GM18867 (cell line): Measurements from ENCODE around the gene GNAQ.
A peak's percentile ranks its signal among the peaks of the same experiment; 100 is the strongest.

ENCODE experiments used
- ATAC-seq: cut with Tn5 transposase; IDR thresholded peaks from one replicate; pipeline ENCODE4 v1.9.1; 2021; ENCODE audit warnings: mild to moderate bottlenecking, moderate library complexity; ENCODE audit not compliant: unreplicated experiment

Gene GNAQ

DNA sequence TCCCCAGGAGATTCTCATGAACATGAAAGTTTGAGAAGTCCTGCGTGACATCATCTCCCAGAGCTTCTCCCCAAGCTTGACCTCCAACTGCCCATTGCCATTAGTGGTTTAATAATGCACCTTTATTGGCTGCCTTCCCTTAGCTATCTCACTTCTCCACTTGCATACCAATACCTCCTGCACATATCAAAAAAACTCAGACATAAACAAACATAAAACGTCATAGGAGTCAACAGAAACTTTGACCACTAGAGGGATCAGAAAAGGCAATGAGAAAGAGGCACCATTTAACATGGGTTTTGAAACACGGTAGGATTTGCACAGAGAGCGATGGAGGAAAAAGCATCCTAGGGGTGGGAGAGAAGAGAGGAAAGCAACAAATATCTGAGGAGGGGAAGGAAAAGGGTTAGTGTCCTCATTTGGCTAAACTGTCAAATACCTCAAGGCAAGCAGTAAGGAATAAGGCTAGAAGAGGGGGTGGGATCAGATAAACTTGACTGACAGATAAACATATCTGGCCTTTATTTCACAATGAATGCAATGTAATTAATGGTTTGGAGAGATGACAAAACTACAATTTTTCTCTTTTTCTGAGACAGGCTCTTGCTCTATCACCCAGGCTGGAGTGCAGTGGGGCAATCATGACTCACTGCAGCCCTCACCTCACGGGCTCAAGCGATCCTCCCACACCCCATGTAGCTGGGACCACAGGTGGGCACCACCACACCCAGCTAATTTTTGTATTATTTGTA is 27.0 kb downstream of the GNAQ start:
- no peak for ATAC-seq

DNA sequence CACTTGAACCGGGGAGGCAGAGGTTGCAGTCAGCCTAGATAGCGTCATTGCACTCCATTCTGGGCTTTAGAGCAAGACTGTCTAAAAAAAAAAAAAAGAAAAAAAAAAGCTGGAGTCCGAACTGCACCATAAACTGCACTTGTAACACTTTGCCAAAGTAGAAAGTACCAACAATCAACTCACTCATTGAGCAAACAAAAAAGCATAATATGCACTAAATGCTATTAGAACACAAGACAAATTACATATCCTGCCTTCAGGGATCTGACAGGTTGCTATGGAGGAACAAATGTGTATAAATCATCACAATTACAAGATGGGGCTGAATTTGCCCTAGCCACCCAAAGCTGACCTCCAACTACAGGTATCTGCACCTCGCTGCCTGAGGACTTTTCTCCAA is 27.9 kb downstream of the GNAQ start:
- no peak for ATAC-seq

DNA sequence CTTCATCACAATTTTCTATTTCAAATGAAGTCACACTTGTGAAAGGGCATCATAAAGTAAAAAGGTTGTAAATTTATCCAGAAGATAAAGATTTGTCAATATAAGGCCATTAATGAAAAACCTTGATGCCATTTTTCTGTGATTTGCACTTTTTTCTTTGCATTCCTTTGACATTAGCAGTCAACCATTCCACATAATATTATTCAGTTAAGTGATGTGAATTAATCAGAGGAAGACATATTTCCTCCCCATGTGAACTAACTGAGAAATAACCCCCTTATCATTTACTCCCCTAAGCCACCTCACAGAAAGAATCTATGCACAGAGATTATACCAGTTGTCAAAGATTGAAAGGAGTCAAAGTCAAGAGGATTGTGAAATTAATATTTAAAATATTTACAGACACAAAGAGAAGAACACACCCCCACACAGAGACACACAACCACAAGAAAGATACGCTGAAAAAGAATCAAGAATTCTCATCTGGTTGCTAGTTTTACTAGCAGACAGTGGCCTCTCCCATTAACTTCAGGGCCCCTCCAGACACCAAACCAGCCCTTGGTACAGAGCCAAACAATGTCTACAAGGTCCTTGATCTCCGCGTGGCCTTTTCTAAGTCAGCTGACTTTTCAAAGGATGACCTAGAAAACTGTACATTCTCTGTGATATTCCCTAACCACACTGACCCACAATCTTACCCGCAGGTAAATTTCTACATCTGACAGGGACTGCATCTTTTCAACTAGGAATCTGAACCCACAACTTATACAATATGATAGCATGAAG is 29.5 kb downstream of the GNAQ start:
- ATAC-seq: no peak

DNA sequence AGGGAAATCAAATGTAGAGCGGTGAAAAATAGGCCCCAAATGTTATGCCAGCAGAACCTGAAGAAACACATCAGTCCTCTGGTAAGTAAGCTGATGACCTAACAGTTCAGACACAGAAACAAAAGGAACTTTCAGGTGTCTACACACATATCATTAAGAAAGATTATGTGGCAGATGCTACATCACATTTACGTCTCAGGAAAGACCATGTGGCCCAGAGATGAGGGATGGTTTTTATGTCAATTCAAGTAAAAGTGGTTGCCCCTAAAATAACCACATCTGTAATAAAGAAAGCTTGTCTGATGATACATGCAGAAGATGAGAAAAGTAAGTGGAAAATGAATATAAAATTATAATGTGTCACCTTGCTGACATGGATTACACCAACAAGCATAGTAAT is 31.4 kb downstream of the GNAQ start:
- no peak for ATAC-seq

DNA sequence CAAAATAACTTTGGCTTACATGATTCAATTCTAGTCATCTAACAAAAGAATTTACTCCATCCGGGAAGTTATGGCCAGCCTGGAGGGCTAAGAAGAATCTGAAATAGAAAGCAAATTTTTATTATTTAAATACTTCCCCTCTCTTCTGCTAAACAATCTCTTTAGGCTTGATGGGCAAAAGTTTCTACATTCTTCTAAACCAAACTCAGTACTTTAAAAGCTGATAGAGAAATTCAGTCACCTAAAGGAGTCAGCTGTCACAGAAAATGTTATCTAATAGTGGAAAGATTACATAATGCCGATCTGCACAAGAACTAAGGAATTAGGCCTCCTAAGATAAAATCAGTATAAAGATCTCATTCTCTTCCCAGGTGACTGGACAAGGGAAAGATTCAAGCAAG is 32.4 kb downstream of the GNAQ start:
- no peak for ATAC-seq

DNA sequence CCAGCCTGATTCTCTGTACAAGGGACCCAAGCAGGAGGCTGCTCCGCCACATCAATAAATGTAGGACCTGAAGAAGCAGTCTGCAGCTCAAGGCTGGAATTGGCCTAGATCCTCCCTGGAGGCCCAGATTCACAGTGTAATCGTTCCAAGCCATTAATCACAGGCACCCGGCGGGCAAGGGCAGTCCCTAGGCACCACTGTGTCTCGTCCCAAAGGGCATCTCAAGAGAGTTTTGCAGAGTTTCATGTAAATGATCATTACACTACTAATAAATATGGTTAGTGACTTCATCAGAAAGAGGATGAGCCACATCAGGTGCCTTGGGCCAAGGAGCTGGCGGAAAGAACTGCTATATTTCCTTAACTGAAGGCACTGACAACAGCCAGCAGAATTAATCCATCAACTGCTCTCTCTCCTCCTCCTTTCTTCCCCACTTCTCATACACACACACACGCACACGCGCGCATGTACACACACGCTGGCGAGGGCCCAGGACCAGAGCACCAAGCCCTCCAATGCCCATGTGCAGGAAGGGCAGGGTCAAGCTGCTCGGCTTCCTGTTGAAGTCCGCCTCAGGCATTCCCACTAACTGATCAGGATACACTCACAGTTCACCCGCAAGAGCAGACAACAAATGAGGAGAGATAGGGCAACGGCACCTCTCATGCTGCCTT is 33.9 kb downstream of the GNAQ start:
- no peak for ATAC-seq

DNA sequence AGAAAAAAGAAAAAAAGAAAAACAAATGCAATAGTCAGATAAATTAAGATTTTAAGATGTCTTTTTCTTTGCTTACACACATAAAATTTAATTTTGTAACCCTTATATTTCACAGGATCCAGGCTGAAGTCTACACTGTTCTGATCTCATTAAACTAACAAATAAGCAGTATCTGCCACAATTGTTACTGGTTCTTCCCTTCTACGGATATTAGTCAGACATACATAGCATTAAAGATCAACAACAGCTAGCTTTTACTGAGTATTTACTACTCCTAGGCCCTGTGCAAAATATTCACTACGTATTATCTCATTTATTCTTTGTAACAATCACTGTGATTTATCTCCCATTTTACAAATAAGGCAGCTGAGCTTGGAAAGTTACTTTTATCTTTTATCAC is 34.9 kb downstream of the GNAQ start:
- ATAC-seq: no peak

- ATAC-seq: no peak
Observed at GRCh38 chr9:77991191-77991590, 40.4 kb downstream of the GNAQ start.

DNA sequence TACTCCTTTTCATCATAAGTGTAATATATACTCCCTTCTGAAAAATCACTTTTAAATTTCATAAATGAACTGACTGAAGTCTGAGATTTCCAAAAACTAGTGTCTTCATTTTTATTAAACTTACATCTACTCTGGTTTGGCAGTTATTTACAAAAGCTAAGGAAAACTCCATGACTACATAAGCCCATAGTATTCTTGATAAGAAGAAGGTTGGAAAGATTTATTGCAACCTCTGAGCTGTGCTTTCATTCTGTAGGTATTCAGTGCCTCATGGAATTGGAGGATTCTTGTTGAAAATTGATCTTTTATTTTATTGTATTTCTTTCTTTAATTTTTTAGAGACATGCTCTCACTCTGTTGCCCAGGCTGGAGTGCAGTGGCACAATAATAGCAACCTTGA is 41.7 kb downstream of the GNAQ start:
- ATAC-seq: no peak

- ATAC-seq: no peak
Observed at GRCh38 chr9:77989458-77989857, 42.2 kb downstream of the GNAQ start.

DNA sequence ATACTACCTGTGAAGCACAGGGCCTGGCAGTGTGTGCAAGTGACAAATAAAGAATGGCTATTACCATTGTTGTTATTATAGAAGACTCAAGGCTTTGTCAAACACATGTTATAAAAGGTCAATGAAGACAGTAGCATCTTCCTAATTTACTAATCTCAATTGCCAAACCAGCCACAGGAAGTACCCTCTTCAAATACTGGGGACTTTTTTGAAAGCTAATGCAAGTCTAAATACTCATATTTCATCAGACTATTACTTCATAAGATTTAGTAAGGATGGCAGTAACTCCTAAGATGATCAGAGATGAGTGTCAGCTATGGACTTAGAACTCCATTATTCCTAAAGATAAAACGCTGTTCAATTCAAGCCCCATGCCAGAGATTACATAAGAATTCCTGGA is 43.0 kb downstream of the GNAQ start:
- no peak for ATAC-seq

GRCh38 chr9:77987880-77988525 is 43.6 kb downstream of the GNAQ start:
- no peak for ATAC-seq

DNA sequence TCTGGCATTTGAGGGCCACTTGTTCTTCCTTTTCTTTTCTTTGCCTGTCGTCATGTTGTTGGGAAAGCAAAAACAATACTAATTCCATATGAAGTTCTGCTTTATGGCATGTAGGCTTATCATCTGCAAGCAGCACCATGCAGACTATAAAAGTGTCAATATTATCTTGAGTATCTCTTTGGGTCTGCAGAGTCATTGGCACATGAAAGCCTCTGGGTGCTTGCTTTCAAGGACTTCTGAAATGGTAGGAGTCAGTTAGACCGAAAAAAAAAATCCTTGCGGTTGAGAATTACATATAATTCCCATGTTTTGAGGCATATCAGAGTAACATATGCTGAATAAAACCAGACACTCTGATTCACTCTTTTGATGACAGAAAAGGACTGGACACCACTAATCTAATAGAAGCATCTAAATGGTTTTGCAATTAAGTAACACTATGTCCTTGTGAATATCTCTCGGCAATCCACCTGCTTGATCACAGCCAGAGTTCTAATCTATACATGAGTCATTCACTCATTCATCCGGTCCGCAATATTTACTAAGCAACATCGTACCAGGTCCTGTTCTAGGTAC is 44.4 kb downstream of the GNAQ start:
- ATAC-seq: no peak

- no peak for ATAC-seq
Observed at GRCh38 chr9:77985996-77986395, 45.6 kb downstream of the GNAQ start.

DNA sequence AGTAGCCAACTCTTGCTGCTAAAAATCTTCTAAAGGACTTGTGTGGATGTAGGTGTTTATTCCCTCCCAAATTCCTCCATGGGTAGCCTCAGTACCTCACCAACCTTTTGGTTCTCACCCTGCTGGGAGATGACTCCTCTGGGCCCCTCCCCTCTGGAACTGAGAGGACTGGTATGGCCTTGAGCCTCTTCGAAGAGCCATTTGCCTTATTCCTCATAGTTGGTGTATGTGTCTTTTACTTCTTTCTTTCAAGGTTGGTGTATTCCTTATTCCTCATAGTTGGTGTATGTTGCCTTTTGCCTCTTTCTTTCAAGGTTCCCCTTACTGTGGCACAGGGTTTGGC is 48.3 kb downstream of the GNAQ start:
- ATAC-seq: no peak

DNA sequence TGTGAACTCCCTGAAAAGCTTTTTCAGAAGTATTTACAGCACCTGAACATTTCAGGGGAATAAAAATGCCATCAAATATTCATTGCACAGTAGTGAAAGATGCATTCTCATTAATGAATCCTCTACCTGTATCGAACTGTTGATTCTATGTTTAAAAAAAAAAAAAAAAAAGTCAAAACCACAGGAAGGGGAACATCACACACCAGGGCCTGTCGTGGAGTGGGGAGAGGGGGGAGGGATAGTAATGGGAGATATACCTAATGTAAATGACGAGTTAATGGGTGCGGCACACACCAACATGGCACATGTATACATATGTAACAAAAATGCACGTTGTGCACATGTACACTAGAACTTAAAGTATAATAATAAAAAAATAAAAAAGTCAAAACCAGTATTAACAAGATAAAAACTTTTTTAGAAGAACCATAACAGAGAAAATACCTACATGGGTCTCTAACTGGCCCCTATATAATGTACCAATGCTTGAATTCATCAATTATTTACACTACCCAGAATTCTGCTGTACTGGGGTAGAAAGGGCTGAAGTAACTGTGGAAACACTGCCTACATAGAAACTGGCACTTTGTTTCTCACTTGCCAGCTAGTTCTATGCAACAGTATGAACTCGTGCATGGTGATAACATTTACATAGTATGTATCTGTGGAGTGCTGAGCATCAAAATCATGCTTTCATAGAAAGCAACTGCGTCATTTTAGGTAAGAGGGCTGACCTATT is 48.9 kb downstream of the GNAQ start:
- no peak for ATAC-seq

DNA sequence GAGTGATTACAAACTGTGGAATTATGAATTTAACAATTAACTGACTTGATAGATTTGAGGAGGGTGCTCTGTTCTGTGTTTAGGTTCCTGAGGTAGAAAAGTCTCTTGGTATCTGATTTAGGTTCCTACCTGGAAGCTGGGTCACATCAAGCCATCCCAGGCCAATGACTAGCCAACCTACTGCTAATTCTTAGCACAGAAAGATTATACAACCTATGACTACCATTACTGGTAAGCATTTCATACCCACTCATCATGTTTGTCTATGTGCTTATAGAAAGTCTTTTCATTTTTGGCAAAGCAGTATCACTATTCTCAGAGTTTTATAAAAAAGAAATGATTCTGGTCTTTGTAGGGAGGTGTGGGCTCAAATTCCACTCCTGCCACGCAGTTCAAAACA is 49.7 kb downstream of the GNAQ start:
- ATAC-seq: no peak

DNA sequence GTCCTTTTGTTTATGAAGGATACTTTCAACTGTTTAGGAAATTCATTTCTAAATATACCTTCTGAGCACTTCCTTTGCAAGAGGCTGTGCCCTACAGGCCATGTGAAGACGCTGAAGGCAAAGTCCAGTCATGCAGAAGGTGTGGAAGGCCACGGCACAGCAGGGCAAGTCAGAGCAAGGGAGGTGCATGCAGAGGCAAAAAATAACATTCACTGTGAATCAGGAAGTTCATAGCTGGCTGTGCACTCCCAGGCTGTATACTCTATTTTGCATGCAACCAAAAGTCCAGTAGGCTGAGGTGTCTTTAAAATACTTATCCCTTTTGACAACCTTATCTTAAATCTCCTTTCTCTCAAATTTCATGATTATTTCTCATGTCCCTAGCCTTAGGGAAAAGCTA is 50.3 kb downstream of the GNAQ start:
- ATAC-seq: peak; percentile 75

GRCh38 chr9:77980622-77981021 is 51.0 kb downstream of the GNAQ start:
- ATAC-seq: no peak

GRCh38 chr9:77978086-77978781 is 53.4 kb downstream of the GNAQ start:
- no peak for ATAC-seq
